GM12874 (cell line): Measurements from ENCODE around the gene FBXO21.

Experiments
- CTCF ChIP-seq: IDR thresholded peaks from 2 replicates; pipeline ENCODE4 v1.5.1; 2011; ENCODE audit warnings: low read depth, mild to moderate bottlenecking, control low read depth, low read length, moderate library complexity; ENCODE audit not compliant: insufficient read depth

The FBXO21 gene

GRCh38 chr12:117105902-117106301 lies 84.4 kb downstream of the FBXO21 start:
- no peak for TF ChIP-seq CTCF

- TF ChIP-seq CTCF = no peak
These were observed 87.5 kb downstream of the FBXO21 start for GRCh38 chr12:117102800-117103181.

GRCh38 chr12:117101953-117102799 lies 88.1 kb downstream of the FBXO21 start:
- TF ChIP-seq CTCF = no peak

- no peak for TF ChIP-seq CTCF
These were observed 89.2 kb downstream of the FBXO21 start for GRCh38 chr12:117100851-117101673.

- TF ChIP-seq CTCF = no peak
These were observed 90.0 kb downstream of the FBXO21 start for GRCh38 chr12:117100251-117100650.

GRCh38 chr12:117098361-117099217 lies 91.7 kb downstream of the FBXO21 start:
- TF ChIP-seq CTCF = no peak

- no peak for TF ChIP-seq CTCF
These were observed 92.3 kb downstream of the FBXO21 start for GRCh38 chr12:117098024-117098360.
